GM18519 (cell line): ENCODE results near the gene MATN1.
"Not testable (repeated sequence)": the region's sequence is repeated elsewhere in the genome, so short reads cannot be mapped to it uniquely, and the experiment has no call there.

ENCODE experiments used
- ATAC-seq: cut with Tn5 transposase; IDR thresholded peaks from one replicate; pipeline ENCODE4 v1.9.1; 2021; ENCODE audit warnings: mild to moderate bottlenecking, moderate library complexity; ENCODE audit not compliant: unreplicated experiment, low FRiP score

Gene MATN1

GRCh38 chr1:30723331-30723755, at the start of gene MATN1:
Gene MATN1, minus strand, starts transcription at chr1:30723585. Its CDS starts 34 bp downstream, at chr1:30723551.
- no peak for ATAC-seq

DNA sequence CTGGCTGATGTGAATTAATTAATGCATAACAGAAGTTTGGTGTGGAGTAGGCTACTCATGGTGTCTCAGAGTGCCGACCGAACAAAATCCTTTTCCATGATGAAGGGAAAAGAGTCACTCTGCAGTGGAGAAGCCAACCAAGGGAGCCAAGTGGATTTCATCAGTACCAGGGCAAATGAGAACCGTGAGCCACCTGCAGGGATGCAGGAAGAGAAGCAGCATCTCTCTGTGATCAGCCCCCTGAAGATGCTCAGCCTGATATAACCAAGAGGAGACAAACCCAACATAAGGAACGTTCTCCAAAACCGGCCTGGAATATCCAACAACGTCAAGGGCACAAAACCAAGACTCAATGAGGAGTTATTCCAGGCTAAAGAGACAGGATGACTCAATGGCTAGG, 47.6 kb upstream of the MATN1 start:
- ATAC-seq, result no peak

GRCh38 chr1:30770150-30770549, 46.8 kb upstream of the MATN1 start:
- ATAC-seq, result no peak

DNA sequence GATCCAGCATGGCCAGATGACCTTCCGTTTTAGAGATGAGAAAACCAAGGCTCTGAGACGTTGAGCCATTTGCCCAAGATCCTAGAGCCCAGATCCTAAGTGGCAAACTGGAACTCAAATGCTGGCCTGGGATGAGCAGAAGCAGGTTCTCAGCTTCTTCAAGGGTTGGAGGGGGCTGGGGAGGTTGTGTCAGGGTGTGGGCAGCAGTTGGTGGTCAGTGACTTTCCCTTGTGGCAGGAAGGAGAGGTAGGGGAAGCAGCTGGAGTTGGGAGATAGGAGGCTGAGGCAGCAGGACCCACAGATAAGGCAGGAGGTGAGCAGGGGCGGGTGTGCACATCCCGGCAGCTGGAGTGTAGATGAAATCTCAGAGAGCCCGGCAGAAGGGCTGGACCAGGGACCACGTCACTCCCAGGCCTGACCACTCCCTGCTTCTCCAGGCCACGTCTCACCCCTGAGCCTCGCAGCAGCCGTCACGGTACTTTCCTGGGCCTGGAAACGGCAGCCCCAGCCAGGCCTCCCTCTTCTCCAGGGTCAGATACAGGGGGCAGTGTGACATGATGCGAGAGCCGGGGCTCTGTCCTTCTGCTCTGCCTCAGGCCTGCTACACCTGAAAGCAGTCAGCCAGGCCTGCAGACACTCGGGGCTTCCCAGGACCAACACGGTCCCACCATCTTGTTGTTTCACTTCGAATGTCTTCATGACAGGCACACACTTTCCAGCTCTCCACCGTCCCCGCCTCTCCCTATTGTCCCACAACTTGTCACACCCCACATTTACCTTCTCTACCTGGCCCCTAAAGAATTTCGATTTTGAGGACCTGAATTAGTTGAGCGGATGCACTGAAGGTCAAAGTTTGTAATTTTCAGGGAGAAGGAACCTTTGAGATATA, 45.7 kb upstream of the MATN1 start:
- no peak for ATAC-seq

DNA sequence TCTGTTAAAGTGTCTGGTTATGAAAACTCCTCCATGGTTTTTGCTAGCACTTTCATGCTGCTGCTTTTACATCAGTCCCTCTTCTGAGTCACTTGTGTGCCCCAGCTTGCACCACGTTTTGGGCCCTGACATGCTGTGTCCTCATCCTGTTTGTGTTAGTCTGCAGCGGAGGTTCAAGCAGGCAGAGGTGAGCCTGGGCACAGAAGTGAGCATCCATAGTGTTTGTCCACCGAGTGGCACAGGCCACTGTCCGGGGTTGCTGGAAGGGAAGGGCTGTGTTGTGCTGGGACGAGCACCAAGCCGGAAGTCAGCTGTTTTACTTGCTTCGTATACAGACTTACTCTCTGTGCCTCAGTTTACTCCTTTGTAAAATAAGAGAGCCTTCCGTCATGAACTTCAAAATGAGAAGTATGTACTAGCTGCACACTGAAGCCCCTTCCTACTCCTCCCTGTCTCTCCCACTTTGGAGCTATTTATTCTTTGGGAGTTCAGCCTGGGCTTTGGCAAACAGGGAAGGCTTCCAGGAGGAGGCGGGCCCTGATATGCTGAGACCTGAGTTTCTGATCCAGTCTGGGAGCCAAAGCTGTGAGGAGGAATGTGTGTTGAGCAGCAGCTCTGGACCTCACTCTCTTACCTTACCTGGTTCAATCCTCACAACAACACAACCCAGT, 44.9 kb upstream of the MATN1 start:
- no peak for ATAC-seq

- ATAC-seq, result not testable (repeated sequence)
Measured at GRCh38 chr1:30766948-30767347, 43.6 kb upstream of the MATN1 start.

DNA sequence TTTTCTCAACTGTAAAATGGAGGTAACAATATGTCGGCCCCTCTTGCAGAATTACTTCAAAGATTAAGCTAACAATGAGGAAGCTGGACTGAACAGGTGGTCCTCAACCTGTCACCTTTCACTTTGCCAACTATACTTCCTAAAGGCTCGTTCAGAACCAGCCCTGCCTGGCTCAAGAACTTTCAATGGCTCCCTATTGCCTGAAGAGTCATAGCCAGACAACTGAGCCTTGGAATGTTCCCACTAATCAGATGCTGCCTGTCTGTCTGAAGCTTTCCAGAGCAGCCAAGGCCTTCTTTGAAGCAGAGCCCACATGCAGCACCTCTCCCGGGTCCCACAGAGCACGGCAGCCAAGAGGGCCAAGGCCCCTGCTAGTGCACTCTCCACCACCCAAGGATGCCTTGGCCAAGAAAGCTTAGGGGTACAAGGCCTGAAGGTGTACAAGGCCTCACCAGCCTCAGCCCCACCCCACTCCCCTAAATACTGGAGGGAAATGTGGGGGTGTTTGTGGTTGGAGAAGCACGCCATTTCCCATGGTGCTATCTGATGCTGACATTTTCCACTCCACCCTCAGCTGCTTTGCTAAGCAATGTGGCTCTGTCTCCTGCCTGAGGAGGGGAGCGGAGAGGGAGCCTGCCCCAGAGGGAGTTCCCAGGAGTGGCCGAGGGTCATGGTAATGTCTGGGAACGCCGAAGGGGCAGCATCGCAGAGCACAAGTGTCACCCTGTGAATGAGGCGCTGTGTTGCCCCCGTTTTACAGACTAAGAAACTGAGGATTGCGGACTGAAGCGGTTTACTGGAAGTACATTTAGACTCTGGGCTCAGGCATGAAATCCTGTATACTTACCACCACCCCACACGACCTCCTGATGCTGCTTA, 42.4 kb upstream of the MATN1 start:
- no peak for ATAC-seq

DNA sequence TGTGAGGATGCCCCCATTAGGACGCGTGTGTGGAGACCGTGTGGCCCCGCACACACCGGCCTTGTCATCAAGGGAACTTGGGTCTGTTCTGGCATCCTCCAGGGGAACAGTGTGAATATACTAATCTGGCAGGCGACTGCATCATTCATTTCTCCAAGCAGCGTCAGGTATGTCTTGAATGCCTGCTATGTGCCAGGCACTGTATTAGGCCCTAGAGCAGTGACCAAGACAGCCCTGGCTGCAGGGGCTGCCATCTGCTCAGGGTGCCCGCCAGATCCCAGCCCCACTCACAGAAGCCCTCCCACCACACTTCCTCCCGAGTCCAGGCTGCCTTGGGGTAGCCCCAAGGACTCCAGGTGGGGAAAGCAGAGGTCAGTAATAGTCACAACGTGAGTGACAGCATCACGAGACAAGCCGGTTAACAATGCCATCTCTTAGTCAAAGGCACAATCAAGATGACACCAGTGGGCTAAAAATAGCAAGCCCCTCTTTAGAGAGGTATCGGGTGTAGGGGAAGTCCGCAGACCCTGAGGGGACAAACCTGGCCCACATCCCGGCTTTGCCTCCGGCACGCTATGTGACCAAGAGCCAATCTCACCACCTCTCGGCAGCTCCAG, 41.7 kb upstream of the MATN1 start:
- peak; percentile 53 for ATAC-seq

DNA sequence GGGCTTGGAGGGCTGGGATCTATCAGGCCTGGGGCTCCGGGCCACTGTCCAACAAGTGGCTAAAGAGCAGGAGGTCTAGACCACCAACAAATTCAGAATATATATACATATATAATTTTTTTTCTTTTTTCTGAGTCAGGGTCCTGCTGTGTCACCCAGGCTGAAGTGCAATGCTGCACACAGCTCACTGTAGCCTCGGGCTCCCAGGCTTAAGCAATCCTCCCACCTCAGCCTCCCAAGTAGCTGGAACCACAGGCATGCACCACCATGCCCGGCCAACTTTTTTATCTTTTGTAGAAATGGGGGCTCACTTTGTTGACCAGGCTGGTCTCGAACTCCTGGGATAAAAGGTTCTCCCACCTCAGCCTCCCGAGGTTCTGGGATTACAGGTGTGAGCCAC, 41.0 kb upstream of the MATN1 start:
- no peak for ATAC-seq

DNA sequence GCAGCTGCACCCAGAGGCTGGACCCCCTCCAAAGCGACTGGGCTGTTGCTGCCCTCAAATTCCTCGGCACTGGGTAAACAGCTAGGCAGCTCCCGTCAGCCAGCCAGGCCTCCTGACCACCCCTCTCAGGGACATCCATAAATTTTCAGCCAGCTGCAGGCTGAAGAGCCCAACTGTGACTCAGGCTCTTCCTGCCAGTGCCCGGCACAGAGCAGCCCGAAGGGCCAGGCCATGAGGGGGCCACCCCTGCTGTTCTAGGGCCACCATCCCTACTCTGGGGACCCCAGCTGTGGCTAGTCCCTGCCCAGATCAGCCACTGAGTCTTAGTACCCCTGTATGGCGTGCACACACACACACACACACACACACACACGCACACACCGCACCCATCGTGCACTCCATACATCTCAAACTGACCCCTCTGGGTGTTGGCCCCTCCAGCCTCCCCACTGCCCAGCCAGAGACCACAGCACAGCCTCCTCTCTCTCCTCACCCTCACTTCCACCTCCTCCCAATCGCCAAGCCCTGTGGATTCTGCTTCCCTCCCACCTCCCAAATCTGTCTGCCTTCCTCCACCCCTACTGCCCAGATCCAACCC, 40.4 kb upstream of the MATN1 start:
- ATAC-seq, result no peak

DNA sequence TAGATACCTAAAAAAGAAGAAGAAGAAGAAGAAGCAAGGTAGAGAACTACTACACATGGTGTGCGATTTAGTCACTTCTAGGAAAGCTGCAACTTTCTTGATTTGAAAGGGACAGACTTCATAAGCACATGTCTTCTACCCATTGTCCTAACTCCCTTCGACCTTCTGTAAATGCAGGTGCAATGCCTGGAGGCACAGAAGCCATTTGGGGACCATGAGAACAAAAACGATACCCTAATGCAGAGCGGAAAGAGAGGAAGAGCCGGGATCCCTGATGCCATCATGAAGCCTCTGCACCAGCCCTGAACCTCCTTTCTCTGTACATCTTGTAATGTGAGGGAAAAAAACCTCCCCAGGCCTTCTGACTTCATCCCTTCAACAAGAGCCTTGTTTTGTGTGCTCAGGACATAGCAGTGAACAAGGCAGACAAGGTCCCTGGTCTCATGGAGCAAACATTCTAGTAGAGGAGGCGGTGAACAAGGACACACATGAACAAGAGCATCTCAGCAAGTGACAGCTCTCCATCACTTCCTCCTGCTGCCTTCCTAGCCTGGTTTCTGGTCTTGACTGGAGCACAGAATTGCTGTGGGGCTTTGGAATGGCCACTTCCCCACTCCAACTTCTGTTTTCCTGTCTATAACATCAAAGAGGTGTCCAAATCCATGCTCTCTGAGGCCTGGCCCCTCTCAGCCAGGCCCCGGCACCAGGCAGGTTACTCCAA, 39.7 kb upstream of the MATN1 start:
- no peak for ATAC-seq

- ATAC-seq, result no peak
Measured at GRCh38 chr1:30762152-30762929, 39.0 kb upstream of the MATN1 start.

DNA sequence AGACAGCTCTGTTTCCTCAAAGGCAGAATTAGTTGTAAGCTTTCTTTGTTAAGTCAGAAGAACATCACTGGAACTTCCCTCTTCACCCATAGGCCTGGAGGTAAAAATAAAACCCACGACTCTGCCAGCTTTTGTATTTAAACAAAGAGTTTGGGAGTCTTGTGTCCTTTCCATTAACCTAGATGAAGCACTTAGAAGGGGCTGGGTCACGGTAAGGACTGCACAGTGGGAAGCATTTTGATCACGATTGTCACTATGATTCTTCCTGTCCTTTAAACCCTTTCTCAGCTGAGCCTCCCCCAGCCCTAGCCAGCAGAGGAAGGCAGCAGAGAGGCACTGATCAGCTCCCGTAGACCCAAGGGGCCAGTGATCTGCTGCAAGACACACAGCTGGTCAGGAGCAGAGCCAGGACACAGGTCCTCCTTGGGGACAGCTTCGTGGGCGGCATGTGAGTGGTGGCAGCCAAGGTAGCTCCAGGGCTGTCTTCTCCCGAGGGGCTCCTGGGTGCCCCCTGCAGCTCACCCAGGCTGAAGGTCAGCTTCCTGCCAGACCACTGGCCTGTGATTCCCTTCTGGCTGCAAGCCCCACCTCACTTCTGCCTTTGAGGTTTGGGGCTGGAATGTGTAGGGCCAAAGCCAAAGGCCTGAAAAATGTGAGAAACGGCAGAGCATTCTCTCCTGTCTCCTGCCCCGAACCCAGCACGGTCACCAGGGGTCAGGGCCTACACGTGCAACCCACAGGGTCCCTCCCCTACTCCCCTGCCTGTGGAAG, 38.2 kb upstream of the MATN1 start:
- ATAC-seq, result no peak

DNA sequence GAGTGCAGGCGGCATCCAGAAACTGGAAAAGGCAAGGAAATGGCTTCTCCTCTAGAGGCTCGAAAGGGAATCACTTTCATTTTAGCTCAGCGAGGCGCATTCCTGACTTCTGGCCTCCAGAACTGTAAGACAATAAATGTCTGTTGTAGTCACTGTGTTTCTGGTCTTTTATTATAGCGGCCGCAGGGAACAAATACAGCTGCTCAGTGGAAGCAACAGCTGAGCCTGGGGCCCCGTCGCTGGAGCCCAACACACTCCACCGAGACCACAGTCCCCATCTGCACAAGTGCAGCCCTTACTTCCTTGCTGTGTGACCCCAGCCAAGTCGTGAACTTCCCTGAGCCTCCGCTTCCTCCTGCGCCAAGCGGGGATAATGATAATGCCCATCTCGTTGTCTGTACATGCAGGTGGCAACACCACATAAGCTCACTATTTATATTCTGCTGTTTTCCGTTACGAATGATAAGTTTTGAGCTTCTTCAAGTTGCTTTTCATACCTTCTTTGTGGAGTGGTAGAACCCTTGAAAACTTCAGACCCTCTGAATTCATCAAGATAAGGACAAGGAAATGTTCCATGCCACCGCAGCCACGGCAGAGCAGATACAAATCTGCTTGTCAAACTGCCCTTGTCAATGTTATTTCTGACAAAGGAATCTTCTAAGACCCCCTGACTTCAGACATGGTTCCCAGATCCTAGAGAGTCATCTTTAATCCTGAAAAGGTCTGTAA, 37.4 kb upstream of the MATN1 start:
- ATAC-seq, result no peak

GRCh38 chr1:30759718-30760281, 36.4 kb upstream of the MATN1 start:
- ATAC-seq, result no peak

- ATAC-seq, result no peak
Measured at GRCh38 chr1:30758785-30759380, 35.5 kb upstream of the MATN1 start.
